HG02571 (cell line): ENCODE results near the gene MAF.

Experiments used
- ATAC-seq: cut with Tn5 transposase; IDR thresholded peaks from one replicate; pipeline ENCODE4 v1.9.1; 2021; ENCODE audit warnings: mild to moderate bottlenecking, moderate library complexity; ENCODE audit not compliant: unreplicated experiment

Gene MAF

DNA sequence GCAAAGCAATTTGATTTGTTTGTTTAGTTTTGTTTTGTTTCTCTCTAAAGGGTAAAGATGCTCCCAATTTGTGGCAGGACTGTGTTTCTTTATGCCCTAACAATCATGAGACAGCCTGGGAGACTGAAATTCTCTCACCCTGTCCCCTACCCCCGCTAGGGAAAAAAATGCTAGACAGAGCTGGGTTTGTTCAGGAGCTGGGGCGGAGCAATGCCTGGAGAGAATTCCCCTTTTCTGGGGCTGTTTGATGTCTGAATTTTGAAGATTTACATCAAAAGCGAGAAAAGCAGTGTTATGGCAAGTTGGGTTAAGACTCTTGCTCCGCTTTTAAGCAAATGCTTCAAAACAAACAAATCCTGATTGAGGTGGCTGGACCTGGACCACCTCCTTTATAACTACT is 8.4 kb downstream of the MAF start:
- ATAC-seq: no peak

DNA sequence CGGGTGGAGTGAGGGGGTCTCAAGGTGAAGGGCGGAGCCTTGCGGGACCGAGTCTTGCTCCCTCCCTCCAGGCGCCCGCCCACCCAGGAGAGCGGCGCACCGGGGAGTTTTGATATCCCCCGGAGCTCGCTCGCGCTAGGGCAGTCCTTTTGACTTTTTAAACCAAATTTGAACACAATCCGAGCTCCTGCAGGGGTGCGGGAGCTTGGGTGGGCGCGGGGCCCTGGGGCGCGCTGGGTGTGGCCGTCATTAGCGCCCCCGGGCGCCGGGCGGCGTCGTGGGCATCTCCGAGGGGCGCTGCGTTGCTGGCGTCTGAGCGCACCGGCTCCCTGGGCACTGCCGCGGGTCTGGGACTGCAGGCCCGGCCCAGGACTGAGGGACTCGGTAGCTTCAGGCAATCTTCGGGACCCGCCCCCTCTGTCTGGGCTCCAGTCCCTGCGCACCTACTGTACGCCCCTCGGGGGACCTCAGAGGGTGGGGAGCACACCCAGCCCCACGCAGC is 10.9 kb downstream of the MAF start:
- ATAC-seq: no peak

DNA sequence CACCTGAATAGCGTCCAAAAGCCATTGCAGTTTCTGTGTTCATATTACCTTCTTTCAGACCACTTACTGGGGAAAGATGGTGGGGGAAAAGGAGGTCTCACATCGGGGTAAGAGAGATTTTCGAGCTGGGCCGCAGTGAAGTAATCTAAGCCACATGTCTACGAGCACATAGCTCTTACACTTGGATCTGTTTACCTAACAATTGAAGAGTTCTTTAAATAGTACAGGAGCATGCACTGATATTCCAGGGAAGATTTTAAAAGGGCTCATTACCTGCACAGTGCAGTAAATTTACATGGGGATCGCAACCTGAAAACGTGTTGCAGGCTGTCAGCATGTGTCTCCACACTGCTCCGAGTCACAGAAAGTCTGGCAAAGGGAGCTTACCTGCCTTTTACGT is 12.6 kb downstream of the MAF start:
- ATAC-seq: no peak

DNA sequence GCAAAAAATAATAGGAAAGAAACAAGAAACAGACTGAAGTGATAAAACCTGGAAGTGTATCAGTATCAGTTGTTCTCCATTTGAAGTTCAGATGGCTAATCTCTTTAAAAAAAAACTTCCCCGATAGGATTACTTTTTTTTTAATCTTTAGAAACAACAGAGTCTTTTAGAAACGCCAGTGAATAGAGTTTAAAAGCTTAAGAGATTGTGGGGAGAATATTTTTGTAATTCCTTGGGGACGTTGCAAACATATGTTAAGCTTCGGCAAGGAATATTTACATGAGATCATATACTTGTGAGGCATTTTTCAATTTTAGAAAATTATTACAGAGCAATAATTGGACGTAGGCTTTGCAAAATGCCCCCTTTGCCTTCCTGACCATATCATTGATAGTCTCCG is 13.2 kb downstream of the MAF start:
- ATAC-seq: no peak

DNA sequence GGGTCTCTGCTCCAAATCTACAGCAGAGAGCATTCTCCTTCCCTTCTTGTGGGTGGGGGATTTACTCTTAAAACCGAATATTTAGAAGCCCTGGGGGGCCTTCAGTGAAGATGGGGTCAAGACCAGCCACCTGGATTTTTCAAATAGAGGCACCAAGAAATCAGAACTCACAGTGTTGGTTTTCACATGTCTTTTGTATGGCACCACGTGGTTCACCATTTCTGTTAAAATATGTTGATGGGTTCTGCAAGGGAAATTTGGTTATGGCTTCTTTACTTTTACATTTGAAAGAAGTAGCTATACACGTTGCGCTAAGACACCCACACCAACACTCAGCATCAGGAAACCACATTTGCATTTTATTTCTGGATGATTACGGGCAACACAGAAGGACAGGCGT is 17.7 kb downstream of the MAF start:
- no peak for ATAC-seq

DNA sequence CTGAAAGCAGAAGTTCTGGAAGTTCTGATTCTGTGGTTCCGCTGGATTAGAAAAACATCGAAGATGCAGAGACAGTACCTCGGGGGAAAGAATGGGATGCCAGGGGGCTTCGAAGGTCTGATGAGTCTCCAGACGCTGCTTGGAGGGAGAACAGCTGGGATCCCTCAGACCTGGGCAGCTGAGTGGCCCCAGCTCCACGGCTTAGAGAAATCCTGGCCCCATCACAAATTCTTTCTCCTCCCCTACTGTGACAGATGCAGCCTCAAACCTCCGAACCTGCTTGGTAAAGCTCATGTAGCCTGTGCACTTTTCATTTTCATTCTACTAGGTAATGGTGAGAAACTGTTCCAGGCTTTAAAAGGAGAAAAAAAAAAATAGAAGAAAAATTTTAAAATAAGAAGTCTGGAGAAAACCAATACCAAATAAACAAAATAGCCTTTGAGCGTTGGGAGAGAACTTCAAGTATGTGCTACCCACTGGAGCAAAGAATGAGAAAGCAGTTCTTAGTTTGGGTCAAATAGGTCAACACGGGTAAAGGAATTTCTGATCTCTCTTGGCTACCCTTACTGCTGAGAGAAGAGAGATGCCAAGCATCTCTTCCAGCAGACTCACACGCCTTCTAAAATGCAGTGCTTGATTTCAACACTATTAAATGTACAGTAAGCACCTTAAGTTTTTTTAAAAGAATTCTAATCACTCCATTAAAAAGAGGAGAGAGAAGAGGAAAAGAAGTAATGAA is 19.9 kb downstream of the MAF start:
- ATAC-seq: no peak

DNA sequence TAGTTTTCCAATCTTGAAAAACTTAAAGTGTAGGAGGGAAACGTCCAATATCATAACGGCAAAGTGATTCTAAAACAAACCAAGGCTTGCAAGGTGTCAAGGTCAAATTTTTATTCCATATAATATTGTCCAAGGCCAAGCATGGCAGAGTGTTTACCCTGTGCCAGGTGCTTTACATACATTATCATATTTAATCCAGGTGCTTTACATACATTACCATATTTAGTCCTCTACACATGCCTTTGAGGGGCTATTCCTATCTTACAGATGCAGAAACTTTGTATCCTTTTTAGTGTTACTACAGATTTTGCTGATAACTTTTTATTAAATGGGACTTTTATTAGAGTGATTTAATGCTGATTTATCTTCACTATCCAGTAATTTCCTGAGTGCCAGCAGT is 23.9 kb downstream of the MAF start:
- no peak for ATAC-seq

DNA sequence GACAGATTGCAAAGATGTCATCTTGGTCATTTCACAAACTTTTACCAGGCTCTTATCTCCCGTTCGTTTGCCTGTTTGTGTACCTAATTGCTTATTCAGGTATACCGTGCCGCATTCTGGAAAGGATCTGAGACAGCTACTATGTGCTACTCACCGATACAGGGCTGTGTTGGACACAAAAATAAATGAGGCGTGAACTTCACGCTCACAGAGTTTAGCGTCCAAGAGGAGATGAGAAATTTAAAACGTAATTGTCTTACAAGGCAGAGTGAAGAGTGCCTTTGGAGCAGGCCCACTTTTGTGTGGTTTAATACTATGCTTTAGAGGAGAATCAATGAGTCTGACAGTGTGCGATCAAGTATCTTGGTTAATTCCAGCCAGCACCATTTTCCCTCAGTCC is 26.7 kb downstream of the MAF start:
- no peak for ATAC-seq

DNA sequence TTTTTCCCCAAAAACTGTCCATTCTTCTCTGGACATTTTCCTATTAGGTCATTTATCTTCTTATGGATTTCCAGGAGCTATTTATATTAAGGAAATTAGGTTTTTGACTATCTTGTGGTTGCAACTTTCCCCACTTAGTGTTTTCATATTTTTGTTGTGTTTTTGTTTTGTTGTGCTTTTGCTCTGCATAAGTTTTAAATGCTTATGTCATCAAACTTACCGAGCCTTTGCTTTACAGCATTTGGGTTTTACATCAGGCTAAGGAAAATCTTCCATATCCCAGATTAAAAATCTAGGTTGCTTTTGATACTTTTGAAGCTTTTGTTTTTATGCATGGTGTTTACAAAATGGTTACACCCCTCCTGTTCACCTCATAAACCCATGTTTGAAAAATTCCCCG is 27.5 kb downstream of the MAF start:
- ATAC-seq: no peak

DNA sequence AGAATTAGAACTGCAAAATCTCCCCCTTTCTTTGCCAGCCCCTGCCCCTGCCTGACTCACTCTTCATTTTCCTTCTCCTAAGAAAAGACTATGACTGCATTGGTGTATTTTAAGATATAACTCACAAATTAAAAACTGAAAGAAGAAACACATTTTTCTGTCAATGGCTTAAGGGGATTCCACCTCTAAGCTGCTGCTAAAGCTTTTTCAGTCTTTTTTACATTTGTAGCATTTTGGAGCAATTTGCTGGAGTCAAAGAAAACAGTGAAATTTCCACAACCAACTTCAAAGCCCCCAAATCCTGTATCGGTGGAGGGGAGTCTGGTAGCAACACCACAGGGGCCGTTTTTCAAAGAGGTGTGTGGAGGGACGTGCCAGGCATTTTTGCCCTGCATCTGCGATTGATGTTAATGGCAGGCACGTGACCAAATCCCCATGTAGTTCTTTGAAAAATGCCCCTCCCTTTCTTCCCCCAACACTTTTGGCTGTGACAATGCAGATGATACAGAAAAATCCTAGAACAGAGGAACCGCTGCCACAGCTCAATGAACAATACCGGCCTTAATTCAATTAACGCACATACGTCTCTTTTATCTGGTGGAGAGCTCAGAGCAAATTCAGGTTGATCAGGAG is 28.5 kb downstream of the MAF start:
- ATAC-seq: no peak

DNA sequence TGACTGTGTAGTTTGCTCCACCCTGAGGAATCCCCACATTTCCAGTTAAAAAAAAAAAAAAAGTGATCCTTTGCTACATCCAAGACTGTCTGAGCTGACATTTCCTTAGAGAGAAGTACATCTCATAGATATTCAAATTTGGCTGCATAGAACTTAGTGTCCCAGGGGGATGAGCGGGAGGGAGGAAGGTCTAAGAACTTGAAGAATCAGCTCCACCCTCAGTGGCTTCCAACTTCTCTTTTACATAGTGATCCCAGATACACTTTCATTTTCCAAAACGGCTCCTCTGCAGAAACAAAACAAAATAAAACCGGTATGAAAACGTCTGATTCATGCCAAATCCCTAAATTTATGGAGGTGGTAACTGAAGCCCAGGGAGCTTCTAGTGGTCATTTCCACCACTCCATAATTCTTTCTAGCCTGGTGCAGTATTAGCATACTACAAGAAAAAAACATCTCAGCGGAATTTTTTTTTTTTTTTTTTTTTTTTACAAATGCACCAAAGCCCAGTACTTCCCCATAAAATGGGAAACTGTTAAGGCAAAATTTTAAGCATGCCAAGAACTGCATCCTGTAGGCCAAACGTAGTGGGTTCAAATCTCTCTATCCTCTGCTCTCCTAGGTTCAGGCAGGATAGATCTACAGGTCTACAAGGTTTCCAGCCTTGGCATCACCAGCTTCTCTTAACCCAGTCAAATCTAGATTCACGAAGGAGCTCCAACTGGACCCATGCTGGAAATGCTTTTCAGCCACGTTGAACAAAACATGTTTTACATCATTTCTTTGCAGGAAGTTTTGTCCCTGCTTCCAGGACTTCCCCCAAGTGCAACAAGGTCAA is 29.3 kb downstream of the MAF start:
- ATAC-seq: no peak

DNA sequence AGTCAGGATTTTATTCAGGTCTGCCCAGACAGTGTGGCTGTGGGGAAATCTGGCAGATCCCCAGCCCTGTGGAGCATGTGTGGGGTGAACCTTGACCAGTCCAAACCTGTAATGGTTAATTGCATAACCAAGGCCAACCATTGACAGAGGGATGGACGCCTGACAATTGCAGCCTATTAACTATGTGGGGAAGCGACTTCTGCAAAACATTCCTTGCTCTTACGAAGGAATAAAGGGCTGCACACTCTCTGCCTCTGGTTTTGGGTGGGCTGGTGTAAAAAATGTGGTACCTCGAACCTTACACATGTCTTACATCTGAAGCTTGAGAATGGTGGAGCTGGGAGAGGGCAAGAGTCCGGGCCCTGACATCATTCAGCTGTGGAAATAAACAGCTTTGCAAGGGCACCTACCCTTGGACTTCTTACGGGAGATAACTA is 35.8 kb downstream of the MAF start:
- no peak for ATAC-seq

DNA sequence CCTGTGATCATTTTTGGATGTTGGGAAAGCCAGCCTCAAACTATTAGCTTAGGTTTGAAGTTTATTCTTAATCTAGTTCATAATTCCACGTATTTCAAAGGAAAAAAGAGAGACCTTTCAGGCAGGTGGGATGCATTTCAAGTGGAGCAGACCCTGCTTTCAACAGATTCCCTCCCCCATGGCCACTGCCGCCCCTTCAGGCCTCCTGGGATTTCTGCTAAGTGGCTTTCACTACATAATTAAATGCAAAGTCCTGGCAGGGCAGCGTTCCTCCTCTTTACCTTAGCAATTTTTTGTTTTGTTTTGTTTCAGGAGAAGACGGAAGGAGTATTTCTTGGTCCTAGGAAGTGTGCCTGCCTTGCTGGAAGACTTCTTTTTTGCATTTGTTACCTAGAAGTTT is 36.6 kb downstream of the MAF start:
- ATAC-seq: no peak

DNA sequence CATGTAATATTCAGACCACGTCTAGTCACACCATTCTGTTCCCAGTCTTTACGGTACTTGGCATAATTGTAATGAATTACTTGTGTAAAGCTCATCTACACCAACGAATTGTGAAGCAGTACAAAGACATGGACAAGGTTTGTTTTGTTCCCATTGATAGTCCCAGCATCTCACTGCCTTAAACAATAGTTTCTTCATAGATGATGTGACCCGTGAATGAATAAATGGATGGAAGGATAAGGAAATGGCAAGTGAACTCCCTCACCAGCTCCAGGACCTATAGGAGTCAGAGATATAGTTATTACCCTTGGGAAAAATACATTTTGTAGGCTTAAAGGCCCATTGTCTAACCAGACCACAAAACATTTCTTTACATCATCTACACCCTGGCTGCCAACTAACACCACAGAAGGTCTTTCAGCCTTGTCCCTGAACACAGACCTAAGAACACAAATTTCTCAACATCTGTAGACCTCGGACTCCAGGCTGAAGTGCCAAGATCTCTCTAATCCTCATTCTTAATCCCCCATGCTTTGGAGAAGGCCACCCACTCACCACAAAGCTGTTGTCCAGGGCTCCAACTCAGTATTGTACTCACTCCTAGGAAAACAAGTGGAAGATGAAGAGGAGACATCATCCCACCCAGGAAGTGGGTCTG is 38.2 kb downstream of the MAF start:
- ATAC-seq: no peak

DNA sequence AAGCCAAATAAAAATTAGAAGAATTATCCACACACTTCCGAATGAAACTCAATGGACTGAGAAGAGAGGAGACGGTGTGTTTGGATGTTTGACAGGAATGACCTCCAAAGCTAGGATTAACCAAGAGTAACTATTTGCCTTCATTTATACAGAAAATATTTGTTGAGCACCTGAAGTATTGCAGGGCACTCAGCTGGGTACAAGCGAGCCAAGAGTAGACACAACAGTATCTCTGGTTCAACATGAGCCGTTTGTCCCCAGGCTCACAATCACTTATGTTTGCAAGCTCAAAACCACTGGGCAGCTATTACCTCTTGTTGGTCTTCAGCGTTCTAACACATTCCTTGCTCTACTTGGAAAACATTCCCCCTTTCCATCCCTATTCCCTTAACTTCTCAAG is 38.8 kb downstream of the MAF start:
- ATAC-seq: no peak

DNA sequence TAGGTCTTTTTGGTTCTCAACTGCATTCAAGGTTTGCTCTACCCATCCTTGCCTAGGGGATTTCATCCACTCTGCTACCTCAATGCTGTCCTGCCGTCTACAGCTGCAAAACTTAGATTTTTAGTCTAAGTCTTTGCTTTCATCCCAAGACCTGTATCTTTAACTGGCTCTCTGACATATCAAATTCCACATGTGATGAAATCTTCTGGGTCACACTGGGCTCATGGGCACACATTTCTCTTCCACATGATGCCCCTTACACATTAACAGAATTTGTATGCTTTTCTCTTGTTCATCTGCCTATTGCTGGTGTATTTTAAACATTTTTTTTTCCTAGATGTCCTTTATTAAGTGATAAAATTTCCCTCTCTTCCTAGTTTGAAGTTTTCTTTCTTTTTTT is 39.6 kb downstream of the MAF start:
- no peak for ATAC-seq

DNA sequence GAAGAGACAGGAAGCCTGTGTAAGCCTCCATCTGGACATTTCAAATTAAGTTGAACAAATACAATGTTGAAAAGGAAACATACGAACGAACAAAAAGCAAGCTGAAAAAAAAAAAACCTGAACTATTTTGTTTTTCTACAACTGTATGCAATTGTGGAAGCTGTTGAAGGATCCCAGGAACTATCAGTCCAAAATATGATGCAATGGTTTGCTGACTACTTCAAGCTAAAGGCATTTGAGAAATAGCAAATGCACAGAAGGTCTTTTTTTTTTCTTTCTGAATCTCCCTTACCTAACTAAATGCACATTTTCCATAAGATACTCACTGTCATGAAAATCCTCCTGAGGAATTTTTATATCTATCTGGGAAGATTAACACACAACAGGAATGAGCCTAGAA is 40.2 kb downstream of the MAF start:
- ATAC-seq: no peak

DNA sequence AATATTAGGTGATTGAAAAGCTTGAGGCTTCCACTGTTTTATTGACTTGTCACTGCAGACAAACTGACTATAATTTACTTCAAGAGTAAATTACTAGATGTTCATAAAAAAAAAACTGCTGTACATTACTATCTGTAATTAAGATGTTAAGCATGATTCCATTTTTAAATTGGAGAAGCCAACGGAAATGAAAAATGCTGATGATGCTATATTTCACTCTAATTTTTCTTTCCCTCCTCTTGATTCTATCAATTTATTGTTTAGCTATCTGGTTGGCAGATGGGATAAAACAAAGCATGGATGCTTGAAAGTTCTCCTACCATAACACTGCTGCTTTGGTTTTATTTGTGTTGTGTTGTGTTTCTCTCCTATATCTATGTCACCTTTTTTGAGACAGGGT is 41.0 kb downstream of the MAF start:
- ATAC-seq: no peak

DNA sequence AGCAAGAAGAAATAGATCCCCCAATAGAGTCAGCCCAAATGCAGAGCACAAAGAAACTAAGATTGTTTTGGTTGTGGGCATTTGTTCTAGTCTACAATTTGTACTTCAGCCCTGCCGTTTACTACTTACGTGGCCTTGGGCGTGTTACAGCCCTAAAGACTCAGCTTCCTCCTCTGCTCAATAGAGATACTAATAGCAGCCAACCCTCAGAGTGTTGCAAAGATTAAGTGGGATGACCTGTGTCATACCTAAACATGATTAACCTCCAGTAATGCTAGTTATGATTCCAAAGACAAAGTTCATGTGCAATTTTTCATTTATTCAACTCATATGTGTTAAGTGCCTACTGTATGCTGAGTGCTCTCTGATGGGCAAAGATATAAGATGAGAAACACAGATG is 43.1 kb downstream of the MAF start:
- no peak for ATAC-seq

DNA sequence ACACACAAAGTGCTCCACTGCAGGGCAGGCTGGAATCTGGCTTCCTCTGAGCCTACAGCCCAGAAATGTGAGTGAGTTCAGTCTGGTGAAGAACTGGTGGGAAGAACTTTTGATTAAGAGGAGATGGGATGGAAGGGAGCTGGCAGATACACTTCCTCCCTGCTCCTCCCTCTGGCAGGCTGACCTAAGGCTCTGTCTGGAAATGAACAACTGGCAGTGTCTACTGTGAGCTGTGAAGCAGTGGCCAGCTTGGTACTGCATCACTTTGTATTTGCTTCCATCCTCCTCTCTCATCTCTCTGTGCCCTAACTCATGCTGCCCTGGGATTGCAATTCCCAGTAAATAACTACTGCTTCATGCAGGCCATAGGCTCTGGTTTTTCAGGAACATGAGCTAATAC is 45.6 kb downstream of the MAF start:
- no peak for ATAC-seq

DNA sequence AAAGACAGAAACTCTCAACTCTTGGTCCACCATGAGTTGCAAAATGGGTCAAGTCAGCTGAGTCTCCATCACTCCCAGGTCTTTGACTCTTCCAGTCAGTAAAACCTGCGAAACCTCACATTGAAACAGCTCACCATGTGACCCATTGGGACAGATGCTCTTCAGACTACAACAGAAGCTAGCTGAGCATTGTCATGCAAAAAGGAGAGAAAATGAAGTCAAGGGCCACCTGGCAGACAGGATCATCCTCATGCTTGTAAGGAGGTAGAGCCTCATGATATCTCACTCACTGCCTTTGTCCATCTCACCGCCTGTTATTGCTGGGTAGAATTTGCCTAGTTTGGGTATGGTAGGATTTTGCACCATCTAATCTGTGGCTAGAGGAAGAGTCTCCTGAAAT is 50.2 kb downstream of the MAF start:
- ATAC-seq: no peak
